ENCODE data around the gene CLCF1. TPM values are rescaled to one million over a fixed set of nuclear protein-coding genes. Genes with fewer than 3 reads are reported as not detected.

The CLCF1 gene
- total RNA-seq, 1 donor from 2014 or later = 1.6 TPM

- ATAC-seq = no peak
Observed at GRCh38 chr11:67395555-67396258, 22.3 kb upstream of the CLCF1 start.

DNA sequence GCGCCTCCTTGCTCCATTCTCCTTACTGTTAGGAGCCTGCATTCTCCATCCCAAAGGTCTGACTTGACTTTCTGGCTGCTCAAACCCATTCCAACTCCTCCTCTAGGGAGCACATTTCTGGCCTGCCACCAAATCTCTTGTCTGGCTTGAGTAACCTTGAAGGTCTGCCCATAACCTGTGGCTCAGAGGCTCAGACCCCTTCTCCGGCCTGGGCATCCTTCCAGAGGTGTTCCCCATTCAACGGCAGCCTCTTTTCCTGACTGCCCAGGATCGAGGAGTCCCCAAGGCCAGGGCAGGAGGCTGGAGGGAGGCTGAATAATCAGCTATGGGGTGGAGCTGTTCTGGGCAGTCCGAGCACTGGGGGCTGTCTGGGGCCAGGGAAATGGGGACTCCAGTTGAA lies 20.6 kb upstream of the CLCF1 start:
- no peak for ATAC-seq

- no peak for ATAC-seq
Observed at GRCh38 chr11:67393437-67393836, 20.0 kb upstream of the CLCF1 start.

- ATAC-seq = peak; percentile 2
Observed at GRCh38 chr11:67392183-67392715, 18.9 kb upstream of the CLCF1 start.

DNA sequence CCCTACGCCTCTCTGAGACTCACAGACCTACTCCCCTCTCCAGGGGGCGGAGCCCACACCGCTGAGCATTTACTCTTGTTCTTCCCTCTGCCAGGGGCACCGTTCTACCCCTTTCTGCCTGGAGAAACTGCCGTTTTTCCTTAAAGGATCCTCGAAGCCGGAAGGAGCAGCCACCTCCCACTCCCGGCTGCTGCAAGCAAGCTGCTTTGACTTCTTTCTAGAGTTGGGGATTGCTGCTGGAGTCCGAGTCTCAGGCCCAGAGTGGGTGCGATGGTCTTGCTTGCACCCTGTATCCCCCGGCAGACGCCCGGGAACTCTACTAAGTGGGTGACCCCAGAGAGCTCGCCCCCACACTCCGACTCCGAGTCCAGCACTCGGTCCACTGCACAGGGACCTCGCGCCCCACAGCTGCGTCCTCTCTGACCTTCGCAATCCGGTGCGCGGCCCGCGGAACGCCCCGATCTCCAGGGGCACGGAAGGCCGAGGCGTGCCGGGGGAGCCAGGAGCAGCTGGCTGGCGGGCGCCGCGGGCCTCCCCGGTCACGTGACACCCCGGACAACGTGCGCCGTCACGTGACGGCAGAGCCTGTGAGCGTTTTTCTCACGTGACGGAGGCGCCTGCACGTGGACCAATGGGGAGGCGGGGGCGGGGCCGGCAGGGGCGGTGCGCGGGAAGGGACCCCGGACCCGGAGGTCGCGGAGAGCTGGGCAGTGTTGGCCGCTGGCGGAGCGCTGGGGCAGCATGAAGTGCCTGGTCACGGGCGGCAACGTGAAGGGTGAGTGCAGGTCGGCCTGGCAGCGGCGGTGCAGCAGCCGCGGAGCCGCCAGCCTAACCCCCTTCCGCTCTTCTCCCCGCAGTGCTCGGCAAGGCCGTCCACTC lies 18.1 kb upstream of the CLCF1 start, which contains the start of gene RAD9A:
Gene RAD9A (plus strand): TSS at position 683 of the 879 bp plus-strand sequence. CDS start 59 bp downstream, at position 742.
- ATAC-seq = peak; percentile 77

DNA sequence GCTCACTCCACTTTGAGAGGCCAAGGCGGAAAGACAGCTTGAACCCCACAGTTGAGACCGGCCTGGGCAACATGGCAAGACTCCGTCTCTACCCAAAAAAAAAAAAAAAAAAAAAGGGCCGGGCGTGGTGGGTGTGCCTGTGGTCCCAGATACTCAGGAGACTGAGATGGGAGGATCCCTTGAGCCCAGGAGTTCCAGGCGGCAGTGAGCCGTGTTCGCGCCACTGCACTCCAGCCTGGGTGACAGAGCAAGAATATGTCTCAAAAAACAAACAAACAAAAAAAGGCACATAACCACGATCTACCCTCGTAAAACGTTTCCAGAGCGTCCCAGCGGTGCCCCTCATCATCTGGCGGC lies 17.5 kb upstream of the CLCF1 start:
- ATAC-seq = no peak

DNA sequence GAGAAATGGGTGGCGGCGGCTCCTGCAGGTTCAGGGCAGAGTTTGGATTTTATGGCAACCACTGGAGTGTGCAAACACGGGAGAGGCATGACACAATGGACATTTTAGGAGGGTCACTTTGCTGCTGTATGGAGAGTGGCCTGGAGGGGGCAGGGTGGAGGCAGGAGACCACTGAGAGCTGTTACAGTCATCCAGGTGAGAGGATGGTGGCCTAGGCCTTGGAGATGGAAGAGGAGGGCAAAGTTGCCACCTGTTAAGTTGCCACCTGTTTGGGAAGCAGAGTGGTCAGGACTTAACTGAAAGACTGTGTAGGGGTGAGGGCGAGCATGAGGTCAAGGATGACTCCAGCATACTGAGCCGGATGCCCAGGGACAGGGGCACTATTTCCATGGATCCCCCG lies 16.1 kb upstream of the CLCF1 start:
- no peak for ATAC-seq

GRCh38 chr11:67387518-67387917 lies 14.1 kb upstream of the CLCF1 start:
- ATAC-seq = no peak

GRCh38 chr11:67387069-67387468 lies 13.7 kb upstream of the CLCF1 start:
- ATAC-seq = no peak

- peak; percentile 7 for ATAC-seq
Observed at GRCh38 chr11:67384851-67385366, 11.5 kb upstream of the CLCF1 start.

GRCh38 chr11:67382276-67383136 lies 9.1 kb upstream of the CLCF1 start:
- peak; percentile 64 for ATAC-seq

GRCh38 chr11:67381244-67381972 lies 8.0 kb upstream of the CLCF1 start:
- ATAC-seq = no peak

DNA sequence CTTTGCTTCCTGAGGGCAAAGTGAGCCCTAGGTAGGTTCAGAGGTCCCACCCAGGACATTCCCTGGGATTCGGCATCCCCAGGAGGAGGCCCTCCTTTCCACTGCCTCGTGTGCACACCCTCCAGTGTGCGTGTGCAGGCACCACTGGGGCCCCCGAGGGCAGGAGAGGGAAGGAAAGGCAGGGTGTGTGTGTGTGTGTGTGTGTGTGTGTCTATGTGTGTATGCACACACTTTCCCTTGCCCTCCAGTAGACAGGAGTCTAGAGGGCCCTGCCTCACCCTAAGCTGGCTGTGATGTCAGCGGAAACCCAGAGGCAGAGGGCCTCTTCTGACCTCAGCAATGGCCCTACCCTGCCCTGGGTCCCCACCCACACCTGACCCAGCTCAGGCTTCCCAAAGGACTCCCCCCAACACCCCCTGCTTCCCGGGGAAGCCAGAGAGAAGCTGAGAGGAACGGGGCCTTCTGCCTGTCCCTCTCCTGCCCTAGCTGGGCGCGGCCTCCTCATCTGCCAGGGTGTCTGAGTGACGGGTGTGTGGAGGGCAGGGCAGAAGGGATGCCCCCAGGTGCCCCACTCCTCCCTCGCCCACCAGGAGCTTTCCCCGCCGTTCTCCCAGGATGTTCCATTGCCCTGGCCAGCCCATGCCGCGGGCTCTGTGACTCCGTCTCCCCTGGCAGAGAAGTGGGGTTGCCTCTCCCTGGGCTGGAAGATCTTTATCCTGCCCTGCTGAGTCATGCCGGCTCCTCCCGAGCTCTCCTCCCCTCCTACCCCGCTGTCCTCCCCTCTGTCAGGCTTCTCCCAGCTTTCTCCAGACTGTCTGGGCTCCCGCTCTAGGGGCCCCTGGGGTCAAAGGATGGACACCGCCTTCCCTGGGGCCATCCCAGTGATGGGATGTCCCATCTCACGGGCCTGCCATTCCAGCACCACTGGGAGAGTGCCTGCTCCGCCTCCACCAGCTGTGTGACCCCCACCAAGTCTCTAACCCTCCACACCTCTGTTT lies 6.0 kb upstream of the CLCF1 start:
- ATAC-seq = peak; percentile 79

DNA sequence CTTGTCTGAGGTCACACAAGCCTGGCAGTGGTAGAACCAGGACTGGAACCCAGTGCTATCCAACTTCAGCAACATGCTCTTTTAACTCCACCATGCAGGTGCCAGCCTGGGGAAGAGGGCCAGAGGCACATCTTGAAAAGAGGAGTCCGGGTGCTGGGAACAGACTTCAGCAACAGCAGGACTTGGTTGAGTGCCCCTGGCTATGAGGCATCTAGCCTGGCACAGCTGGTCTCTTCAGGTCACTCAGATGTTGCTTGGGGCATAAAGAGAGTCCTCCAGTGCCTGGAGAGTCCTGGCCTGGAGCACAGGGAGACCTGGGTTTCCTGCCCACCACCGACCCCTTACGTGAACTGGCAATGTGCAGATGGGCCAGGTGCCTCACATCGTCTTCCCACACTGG lies 5.1 kb upstream of the CLCF1 start:
- no peak for ATAC-seq

GRCh38 chr11:67376873-67377808 lies 3.7 kb upstream of the CLCF1 start:
- ATAC-seq = no peak

DNA sequence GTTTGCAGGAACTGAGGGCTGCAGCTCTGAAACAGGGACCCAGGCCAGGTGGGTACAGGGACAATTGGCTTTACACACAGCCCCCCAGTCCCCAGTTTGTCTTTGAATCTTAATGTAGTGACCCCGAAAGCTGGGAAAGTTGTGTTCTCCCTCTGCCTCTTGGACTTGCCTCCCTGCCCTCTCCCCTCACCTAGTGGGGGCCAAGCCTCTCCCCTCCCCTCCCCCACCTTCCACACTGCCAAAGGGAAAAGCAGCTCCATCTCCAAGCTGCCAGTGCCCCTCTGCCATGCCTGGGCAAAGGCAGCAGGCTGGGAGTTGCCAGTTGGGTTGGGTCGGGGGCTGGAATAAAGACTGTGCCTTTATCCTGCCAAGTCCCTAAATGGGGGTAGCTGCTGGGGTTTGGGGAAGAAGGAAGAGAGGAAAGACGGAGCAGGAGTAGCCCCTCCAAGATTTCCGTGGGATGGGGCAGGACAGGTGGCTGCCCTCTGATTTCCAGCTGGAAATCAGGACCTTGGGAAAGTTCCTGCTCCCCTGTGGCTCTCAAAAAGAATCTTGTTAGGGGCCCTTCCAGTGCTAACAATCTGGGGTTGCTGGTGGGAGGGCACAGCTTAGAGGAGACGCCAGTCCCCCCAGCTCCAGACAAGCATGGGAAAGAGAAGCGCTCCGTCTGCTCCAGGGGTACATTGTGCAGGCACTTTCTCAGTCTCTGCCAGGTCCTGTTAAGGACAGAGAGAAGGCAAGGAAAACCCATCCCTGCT lies 2.8 kb upstream of the CLCF1 start:
- no peak for ATAC-seq

- no peak for ATAC-seq
Observed at GRCh38 chr11:67375320-67376055, 2.1 kb upstream of the CLCF1 start.

Measured in esophagus mucosa (tissue), 1 donor.